HG02840 (cell line): ENCODE results near the gene CXorf49B.

Source experiments
- ATAC-seq: cut with Tn5 transposase; IDR thresholded peaks from one replicate; pipeline ENCODE4 v1.9.1; 2021; ENCODE audit warnings: mild to moderate bottlenecking, moderate library complexity, moderate number of reproducible peaks; ENCODE audit not compliant: unreplicated experiment, low FRiP score

CXorf49B gene

DNA sequence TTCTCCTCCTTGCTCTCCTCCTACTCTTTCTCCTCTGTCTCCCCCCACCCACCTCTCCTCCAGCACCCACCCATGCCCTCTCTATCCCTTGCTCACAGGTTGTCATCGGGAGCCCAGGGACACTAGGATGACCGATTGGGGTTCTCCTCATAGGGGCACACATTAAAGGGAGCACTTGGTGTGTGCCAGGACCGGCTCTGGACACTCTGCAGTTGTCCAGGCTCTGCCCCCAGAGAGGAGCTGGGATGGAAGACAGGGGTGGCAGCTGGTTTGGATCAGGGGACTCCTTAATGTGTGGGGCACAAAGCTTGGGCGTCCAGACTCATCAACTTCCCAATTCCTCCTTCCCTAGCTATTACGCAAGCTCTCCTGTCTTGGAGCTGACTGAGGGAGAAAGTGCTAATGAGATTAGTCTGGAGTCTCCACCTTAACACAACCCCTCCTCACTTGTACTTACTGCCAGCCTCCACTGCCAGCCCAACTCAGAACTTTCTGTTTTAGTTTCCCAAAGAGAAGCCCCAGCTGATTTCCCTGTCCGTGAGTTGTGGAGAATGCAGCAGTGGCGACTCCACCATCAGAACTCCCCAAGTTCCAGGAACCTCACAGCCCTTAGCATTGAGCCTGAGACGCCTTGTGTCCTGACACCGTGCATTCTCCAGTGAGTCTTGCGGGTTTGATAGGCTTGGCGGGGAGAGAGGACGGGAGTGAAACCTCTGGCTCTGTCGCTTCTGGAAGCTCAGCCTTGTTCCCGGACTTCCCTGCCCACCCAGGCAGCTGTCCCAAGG, 52.2 kb downstream of the CXorf49B start:
- no peak for ATAC-seq

- ATAC-seq = no peak
Observed at GRCh38 chrX:71815906-71816156, 52.7 kb downstream of the CXorf49B start.
